OCI-M2 (cell line): ENCODE results near the gene SHTN1.

ENCODE experiments used
- DNase-seq: peaks from one replicate; lab custom pipeline; 2025; ENCODE audit not compliant: unreplicated experiment; lab: John Stamatoyannopoulos, UW

Gene SHTN1

DNA sequence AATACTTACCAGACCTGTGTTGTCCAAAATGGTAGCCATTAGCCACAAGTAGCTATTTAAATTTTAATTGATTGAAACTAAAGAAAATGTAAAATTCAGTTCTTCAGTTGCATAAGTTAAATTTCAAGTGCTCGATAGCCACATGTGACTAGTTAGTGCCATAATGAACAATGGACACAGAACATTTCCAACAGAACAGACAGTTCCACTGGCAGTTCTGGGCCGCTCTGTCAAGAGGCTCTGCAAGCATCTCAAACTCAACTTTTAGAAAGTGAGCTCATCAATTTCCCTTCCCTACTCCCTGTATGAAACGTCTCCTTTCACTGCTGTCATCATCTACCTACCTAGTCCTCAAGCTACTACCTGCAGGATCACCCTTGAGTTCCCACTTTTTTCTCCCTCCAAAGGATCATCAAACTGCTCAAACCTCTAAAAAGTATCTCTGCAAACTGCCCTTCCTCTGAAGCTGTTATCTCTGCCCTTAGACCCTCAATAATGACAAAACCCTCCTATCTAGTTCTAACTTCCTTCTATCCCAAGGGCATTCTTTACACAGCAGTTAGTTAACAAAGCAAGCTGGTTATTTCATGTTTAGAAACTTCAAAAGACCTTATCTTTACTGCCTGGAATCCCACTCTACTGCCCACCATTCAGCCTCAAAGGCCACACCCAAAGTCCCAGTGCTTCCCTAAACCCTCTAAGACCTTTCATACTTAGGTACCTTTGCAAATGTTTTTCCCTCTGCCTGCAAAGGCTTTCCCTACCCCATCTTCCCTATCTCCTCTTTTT lies 20.6 kb downstream of the SHTN1 start:
- DNase-seq, result no peak

DNA sequence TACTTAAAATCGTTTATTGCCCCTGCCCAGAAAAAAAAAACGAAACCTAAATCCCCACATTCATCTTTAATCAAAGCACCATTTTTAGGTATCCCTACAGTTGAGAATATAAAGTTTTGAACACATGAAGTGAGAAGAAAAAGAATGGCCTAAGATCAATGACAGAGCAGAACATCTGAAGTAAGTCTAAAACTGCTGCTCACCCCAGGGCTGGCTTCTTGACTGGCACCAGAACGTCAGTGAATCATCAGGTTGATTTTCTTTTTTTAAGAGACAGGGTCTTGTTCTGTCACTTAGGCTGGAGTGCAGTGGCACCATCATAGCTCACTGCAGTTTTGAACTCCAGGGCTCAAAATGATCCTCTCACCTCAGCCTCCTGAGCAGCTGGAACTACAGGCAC lies 24.9 kb downstream of the SHTN1 start:
- no peak for DNase-seq

DNA sequence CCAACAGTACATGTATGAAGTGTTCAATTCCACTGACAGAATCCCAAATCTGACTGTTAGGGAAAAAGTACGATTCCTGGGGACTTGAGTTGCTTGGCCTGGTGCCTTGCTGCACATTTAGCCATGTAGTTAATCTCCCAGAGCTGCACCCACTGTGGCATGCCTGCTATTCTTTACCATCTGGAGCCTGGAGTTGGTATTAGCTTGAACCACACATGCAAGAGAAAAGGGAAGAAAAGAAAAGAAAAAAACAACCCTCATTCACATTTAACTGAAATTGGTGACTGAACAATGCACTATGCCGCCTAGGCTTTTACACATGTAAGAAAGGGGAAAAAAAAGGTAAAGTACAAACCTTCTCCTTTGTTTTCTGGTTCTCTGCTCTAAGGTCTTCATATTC lies 26.1 kb downstream of the SHTN1 start:
- DNase-seq, result no peak

DNA sequence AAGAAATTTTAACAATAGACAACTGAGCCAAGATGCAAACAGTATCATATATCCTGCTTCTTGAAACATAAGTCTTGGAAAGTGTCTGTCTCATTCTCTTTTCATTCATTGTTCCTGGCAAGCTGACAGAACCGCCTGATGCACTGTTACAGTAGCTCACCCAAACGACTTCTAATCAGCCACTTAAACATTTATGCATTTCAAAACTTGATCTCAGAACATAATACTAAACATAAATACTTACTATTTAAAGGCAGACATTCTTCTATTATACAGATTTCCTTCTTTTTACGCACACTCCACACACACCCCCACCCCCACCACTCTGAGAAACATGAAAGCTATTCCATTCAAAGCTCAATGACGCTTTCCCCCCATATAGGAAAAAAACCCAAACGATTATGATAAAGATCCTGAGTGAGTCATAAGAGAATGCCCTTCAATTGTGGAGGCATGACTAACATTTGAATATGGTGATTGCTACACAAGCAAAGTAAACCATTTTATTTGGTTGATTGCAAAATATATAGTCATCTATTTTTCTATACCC lies 30.5 kb downstream of the SHTN1 start:
- DNase-seq, result no peak

DNA sequence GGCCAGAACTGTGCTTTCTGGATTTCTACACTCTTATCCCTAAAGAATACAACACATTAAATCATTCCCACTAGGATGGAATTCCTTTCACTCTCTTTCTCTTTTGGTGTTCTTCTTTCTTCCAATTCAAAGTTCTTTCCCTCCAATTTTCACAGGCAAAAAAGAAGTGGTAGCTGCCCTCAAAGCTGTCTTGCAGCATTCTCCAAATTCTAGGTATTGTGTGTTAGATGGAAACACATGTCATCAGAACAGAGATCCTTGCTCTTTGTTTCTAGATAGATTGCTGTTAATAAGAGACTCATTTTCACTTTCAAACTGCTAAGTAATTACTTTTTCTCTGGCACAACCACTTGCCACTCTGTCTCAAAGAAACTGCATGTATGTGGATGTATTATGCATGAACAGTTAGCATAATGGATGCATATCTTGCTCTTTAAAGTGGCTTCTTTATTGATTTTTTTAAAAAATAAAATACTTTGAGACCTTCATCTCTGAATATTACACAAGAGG lies 31.0 kb downstream of the SHTN1 start:
- DNase-seq, result no peak

DNA sequence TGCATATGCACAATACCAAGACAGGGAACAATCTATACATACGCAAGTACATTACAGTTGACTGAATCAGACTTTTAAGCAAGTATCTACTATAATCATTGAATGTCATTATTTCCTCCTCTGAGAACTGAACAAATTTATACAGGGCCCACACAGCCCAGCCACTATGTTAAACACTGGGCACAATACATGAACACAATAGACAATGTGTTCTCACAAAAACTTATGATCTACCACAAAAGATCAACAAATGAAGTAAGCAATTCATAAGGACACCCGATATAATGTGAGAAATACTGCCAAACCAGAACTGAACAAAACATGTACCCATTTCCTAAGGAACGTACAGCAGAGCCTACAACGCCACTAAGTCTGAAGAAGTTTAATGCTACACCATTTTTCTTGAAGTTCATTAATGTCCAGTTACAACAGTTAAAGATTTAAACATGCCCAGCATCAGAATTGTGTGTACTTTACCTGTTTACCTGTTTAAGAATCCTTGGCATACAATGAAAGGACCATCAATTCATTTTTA lies 31.5 kb downstream of the SHTN1 start:
- no peak for DNase-seq

DNA sequence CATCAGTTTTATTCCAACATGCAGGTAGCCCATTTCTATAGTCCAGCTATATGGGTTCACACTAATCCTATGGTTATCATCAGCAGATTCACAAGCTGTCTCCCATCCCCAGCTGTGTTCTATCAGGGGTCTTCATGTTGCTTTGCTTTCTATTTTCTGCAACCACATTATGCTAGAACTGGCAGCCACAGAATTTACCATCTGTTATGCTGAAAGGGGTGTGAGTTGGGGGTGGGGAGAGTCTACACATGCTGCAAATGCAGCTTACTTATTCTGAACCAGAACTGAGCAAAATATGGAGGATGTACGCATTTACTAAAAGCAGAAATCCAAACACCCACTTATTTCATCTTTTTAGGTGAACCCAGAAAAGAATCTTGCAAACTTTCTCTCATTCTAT lies 32.9 kb downstream of the SHTN1 start:
- no peak for DNase-seq

DNA sequence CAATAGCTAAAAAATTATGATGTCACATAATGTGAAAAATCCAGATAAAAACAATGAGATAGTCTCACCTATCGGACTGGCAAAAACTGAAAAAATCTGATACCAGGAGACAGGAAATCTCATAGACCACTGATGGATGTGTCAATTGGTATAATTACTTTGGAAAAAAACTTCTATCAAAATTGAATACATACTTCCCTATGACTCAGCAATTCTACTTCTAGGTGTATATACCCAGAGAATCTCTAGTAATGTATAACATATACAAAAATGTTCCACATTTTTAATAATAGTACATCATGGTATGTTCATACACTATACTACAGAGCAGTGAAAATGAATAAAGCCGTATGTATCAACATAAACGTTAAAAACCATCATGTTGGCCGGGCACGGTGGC lies 34.9 kb downstream of the SHTN1 start:
- DNase-seq, result no peak

DNA sequence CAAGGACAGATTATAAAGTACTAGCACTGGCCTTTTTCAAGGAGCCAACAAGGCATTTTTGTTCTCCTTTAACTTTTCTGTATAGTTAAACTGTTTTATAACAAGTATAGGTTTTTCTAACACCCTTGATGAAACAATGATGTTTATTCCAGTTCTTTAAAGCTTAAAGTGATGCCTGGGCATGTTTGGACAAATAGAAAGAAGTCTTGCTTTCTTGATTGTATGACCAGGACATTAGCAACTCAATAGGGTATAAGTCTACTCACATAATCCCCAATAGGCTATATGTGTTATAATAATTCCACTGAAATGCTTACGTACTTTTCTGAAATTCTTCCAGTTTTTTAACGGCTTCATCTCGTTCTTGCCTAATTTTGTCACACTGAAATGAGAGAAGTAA lies 36.7 kb downstream of the SHTN1 start:
- no peak for DNase-seq

DNA sequence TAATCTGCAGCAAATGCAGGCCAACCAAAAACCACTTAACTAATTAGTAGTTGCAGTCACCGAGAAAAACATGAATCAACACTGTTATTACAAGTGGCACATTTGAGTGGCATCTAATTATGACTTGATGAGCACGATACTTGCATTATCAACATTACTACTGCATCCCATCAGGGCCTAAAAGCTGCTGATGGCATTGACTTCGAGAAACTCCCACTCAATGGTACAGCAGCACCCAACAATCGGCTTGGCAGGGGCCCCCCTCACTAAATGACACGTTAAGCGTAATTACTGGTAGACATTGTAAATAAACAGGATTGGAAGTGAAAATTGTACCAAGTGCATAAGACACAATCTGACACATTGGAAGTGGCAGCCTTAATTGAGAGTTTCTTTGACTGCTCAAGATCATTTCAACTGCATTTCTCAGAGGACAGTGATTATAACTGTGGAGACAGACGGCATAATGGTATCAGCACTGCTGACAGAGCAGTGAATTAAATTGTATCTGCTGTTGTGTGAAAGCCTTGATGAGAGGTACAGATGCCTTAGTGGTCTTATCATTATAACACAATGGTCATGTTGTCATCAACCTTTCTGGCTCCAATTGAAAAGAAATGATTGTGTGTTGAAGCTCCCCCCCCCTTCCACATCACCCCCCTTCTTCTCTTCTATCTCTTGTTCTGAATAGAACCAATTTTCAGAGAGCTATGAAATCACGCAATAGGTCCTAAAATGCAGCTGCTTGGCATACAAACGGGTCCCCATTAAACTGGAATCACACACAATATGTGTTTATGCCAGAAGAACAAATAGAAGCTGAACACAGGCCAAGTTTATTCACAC lies 43.4 kb downstream of the SHTN1 start:
- DNase-seq, result no peak

DNA sequence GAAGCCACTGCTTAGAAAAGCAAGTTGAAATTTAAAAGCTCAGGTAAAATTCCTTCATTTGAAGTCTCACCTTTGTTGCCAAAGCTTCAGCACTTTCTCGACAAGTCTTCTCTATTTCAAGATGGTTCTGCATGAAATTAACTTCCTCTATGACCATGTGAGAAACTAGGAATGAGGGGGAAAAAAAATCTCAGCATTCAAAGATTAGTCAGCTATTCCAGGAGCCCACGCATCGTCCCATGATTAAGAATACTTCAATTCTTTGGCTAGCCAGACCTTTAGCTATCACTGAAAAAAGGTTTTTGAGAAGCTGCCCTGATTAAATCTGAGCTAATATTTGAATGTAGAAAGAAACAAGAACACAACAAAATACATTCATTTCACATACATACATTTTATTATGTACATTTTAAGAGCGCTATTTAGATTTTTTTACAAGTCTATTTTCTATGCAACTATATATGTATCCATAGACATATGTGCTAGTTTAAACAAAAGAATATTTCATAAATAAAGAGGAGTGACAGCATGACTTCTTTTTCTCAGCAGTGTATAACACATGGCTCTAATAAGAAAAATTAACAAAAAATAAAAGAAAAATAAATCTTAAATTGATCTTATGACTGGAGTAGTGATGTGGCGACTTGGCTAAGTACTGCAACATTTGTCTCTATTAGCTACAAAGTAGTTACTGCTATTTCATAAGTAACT lies 44.8 kb downstream of the SHTN1 start:
- DNase-seq, result no peak

DNA sequence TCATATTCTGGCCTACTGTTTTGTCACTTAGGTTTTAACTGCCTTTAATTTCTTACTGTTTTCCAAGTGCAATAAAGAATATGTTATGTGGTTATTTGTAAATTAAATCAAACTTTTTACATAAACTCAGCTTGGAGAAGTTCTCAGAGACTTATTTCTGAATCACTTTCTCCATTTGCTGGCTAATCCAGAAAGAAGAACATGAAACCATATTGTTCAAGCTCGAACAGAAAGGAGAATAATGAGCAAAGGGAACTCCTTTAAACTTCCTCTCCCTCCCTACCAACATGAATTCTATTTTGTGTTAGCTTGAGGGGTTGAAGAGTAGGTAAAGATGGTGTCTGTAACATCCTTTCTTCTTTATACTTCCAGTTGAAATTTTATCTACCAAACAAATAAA lies 52.3 kb downstream of the SHTN1 start:
- DNase-seq, result no peak

DNA sequence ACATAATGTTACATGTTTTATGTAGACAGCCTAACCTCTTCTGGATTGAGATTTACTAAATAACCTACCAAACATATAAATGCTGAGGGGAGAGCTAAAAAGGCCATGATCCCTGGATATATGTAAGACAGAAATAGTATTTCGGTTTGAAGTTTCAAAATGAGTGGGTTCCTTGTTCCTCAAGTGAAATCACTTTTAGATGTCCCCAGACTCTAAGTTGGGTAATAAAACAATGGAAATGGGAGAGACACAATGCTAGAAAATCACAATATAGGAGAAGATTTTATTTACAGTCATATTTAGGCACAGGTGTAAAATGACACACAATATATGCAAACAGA lies 56.5 kb downstream of the SHTN1 start:
- DNase-seq, result no peak

DNA sequence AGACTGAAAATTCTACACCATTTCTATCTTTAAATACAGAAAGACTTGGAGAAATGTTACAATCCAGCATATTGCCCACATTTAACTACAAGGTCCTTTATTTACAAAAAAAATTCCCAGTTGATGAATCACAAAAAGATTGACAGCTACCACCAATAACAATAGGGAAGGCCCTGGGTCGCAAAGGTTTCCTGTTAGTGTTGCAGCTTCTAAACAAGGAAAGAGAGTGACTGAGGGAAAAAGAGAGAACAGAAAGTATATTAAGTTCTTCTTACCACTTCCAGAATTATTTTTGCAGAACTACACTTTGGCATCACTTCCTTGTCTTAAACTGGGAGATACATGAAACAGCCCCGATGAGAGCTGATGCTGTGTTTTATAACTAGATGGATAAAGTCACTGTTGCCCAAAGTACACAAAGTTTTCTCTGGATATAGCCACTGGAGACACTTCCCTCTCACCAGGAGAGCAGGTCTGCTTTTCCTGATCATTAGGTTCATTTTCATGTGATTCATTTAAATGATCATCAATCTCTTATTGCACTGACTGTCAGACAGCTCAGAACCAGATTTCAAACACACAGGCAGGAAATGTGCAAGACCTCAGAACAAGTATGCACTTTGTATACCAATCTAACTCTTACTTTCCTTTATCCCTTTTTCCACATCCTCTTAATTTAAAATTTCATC lies 57.0 kb downstream of the SHTN1 start:
- DNase-seq, result no peak

DNA sequence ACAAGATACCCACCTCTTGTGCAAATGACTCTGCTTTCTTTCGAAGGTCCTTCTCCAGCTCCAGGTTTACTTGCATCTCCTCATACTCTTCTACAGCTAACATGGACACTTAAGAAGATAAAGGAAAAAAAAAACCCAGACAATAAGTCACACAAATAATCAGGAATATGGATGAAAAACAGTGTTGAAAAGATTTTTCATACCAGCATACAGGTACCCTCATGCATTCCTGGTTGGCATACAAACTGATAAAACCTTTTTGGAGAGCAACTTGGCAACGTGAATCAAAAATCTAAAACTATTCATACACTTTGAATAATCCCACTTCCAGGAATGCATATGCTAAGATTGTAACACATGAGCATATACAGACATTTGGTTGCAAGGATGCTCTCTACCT lies 60.1 kb downstream of the SHTN1 start:
- no peak for DNase-seq

DNA sequence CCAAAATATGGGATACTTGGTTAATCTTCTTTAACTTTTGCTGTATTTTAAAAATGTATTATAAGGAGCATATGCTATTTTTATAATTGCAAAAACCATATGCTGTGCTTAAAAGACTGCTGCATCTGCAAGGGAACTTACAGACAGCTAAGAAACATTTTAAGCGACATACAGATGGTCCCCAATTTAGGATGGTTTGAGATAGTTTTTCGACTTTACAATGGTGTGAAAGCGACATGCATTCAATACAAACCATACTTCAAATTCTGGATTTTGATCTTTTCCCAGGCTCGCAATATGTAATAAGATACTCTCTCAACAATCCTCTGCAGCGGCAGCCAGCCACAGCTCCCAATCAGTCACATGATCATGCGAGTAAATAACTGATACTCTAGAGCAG lies 73.2 kb downstream of the SHTN1 start:
- no peak for DNase-seq

DNA sequence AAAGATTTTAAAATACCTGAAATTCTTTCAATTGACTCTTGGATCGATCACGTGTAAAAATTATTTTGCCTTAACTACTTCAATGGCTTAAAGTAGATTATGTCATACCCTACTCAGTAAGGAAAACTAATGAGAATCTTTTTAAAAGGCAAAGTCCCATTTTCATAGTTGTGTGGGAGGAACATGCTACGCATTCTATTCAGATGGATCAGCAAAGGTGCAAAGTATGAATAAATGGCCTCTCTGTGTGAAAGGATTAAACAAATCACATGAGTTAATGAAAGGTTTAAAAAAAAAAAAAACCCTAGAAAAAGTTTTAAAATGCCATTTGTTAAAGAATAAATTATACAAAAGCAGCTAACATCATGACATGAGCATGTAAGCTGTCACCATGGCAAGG lies 78.6 kb downstream of the SHTN1 start:
- DNase-seq, result no peak

DNA sequence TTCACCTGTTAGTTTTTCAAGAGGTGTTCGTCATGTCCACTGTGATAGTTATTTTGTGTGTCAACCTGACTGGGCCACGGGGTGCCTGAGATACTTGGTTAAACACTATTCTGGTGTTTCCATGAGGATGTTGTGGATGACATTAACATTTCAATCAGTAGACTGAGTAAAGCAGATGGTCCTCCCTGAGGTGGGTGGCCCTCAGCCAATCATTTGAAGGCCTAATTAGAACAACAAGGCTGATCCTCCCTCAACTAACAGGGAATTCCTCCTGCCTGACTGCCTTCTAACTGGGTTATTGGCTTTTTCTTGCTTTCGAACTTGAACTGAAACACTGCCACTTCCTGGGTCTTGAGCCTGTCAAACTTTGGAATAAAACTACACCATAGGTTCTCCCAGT lies 79.9 kb downstream of the SHTN1 start:
- no peak for DNase-seq

DNA sequence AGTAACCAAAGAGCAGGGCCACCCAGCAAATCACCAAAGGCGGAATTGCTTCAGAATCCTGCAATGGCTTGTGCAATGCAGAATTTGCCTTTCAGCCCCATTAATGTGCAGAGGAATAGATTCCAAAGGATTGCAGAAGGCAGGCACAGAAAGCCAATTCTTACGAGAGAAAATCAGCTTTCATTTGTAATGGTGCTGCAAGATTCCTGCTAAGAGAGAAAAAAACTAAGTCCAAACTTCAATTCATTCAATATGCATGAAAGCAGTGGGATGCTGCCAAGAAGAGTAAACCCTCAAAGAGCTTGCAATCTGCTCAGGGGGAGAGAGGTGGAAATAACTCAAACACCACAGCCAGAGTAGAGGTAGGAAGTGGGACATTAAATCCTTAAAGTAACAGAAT lies 85.3 kb downstream of the SHTN1 start:
- no peak for DNase-seq

DNA sequence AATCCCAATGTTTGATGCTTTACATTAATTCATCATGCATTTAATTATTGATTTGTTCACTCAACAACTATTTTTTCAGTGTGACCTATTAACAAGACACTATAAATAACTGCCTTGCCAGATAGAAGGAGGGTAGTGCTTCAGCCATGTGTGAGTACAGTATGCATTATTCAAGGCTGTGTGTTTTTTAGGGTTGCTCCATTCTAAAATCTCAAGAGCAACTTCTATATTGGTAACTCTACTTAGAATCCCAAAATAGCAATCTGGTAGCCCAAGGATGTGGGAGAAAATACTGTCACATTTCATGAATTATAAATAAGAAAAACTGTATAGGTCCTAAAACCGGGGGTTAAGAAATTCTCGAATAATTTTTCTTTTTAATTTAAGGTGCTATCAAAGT lies 85.8 kb downstream of the SHTN1 start:
- no peak for DNase-seq

DNA sequence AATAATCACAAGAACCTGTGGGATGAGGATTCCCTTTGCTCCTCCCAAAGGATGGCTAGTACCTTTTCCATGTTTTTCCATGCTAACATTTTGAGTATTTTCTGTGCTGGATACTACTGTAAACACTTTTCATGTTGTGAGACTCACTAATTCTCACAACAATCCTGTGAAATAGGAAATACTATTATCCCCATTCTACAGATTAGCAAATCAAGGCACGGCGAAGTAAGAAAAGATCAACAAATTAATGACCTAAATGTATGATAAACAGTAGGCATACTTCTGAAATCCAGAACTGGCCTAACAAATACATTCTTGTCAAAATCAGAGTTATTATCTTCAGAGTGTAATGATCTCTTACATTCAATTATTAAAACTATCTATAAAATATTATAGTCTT lies 86.4 kb downstream of the SHTN1 start:
- no peak for DNase-seq
